Calu3 (cell line): ENCODE measurements around the gene CDK18. TPM values are rescaled to one million over a fixed set of nuclear protein-coding genes. Genes with fewer than 3 reads are reported as not detected.

Experiments
- BruUV-seq: library from RNA; stranded (reverse); fragments of 400-500 nt; replicated peaks from 2 replicates; lab custom pipeline; 2021; lab: Mats Ljungman, UMichigan
- CTCF ChIA-PET: fragments of 300-600 bp; sonication (Branson Sonifier 250); formaldehyde crosslinking; loops from one replicate; lab custom pipeline; 2022; ENCODE audit warnings: antibody characterized with exemption; lab: Charles Lee
- DNase-seq: peaks from one replicate; pipeline ENCODE4 v3.0.0; 2022
- H3K27ac Mint-ChIP-seq: one replicate; pipeline ENCODE4 v1.8.0; 2022; ENCODE audit warnings: mixed read lengths; ENCODE audit not compliant: unreplicated experiment
- H3K27me3 Mint-ChIP-seq: one replicate; pipeline ENCODE4 v1.8.0; 2022; ENCODE audit warnings: mixed read lengths; ENCODE audit not compliant: unreplicated experiment
- H3K36me3 Mint-ChIP-seq: one replicate; pipeline ENCODE4 v1.8.0; 2022; ENCODE audit warnings: mild to moderate bottlenecking, moderate library complexity, mixed read lengths; ENCODE audit not compliant: insufficient read depth, unreplicated experiment
- H3K4me1 Mint-ChIP-seq: one replicate; pipeline ENCODE4 v1.8.0; 2022; ENCODE audit warnings: mild to moderate bottlenecking, low read depth, mixed read lengths; ENCODE audit not compliant: unreplicated experiment
- H3K4me3 Mint-ChIP-seq: one replicate; pipeline ENCODE4 v1.8.0; 2022; ENCODE audit warnings: mild to moderate bottlenecking, low read depth, moderate library complexity, mixed read lengths; ENCODE audit not compliant: unreplicated experiment
- H3K9me3 Mint-ChIP-seq: one replicate; pipeline ENCODE4 v1.8.0; 2022; ENCODE audit warnings: low read depth, mixed read lengths; ENCODE audit not compliant: unreplicated experiment
- intact Hi-C: fragments of 100-400 bp; cut with micrococcal nuclease; formaldehyde crosslinking; loops from one replicate; pipeline ENCODE4 v1.10.0; 2022; ENCODE audit not compliant: unreplicated experiment
- total RNA-seq: library from RNA; stranded (reverse); gene quantifications from 2 replicates; pipeline ENCODE4 v1.2.3, GENCODE V29; 2022
- TF ChIP-seq, protein P1 (sequence below): fragments of 200-600 bp; IDR thresholded peaks from one replicate; pipeline ENCODE4 v1.8.0; 2022; ENCODE audit warnings: antibody characterized with exemption; ENCODE audit not compliant: unreplicated experiment

CDK18 gene
- total RNA-seq, 1 experiment from 2014 or later, result 44.0 TPM

DNA sequence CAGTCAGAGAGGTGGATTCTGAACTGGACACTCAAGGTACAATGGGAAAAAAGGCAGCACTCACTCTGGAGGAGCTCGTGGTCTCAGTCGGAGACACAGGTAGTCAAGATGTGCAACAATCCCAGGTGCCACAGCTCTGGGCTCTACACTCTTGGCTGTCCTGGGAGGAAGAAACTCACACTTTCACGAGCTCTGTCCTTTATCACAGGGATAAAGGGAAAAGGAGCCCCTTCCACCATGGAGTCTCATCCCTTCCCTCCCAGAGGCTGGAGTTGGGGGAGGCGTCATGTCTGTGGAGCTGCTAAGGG, 20.3 kb downstream of the CDK18 start:
- intact Hi-C loops, result loop anchor here (1.0 to 5.0 kb wide), 5 partner anchors 36 to 189 kb away; no protein-coding TSS in a partner anchor
- Mint-ChIP-seq H3K4me1 (peaks cover 4% of the 10 kb centered on the region), H3K9me3 (no peaks in the 10 kb centered on the region), H3K36me3 (peaks cover 14% of the 10 kb centered on the region), H3K27me3 (no peaks in the 10 kb centered on the region), H3K27ac (no peak overlapping the region), H3K4me3 (no peak overlapping the region)
- TF ChIP-seq, protein P1, sequence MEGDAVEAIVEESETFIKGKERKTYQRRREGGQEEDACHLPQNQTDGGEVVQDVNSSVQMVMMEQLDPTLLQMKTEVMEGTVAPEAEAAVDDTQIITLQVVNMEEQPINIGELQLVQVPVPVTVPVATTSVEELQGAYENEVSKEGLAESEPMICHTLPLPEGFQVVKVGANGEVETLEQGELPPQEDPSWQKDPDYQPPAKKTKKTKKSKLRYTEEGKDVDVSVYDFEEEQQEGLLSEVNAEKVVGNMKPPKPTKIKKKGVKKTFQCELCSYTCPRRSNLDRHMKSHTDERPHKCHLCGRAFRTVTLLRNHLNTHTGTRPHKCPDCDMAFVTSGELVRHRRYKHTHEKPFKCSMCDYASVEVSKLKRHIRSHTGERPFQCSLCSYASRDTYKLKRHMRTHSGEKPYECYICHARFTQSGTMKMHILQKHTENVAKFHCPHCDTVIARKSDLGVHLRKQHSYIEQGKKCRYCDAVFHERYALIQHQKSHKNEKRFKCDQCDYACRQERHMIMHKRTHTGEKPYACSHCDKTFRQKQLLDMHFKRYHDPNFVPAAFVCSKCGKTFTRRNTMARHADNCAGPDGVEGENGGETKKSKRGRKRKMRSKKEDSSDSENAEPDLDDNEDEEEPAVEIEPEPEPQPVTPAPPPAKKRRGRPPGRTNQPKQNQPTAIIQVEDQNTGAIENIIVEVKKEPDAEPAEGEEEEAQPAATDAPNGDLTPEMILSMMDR, result no peak
- BruUV-seq, result no TSS peak
- CTCF ChIA-PET, result interaction anchor here (0.7 to 4.2 kb wide), 24 partner anchors 11 to 253 kb away, joined by 3 to 52 read pairs (median 8); partner anchors contain the start of gene CDK18
- DNase-seq, result no peak

DNA sequence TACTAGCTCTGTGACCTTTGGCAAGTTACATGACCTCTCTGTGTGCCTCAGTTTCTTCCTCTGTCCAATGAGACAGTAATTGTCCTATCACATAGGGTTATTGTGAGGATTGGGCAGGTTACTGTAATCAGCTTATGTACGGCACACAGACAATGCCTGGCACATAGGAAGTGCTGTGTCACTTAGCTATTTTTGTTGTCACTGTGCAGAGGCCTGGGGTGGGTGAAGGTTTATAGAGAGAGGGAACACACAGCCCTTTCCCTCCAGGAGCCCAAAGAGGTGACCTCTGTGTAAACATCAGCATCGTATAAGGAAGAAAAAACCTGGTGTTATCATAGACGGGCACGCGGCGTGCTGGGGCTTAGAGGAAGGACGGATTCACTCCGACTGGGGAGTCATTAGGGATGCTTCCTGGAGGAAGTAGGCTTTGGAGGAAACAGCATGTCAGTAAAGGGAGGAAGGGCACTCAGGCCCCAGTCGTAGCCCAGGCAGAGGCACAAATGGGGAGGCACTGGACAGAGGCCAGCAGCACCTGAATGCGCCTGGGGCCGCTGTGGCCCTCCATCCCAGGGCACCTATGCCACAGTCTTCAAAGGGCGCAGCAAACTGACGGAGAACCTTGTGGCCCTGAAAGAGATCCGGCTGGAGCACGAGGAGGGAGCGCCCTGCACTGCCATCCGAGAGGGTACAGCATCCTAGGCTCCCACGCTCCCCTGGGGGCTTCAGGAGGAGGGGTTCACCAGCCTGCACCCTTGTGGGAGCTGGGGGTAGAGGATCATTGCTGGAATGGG, 21.2 kb downstream of the CDK18 start:
- Mint-ChIP-seq H3K27ac (no peak overlapping the region), H3K9me3 (no peaks in the 10 kb centered on the region), H3K36me3 (peaks cover 10% of the 10 kb centered on the region), H3K27me3 (no peaks in the 10 kb centered on the region), H3K4me3 (no peak overlapping the region), H3K4me1 (no peaks in the 10 kb centered on the region)
- CTCF ChIA-PET, result interaction anchor here (0.7 to 4.2 kb wide), 4 partner anchors 17 to 129 kb away, joined by 3 to 52 read pairs (median 36); no protein-coding TSS in a partner anchor
- no TSS peak for BruUV-seq
- DNase-seq, result no peak
- TF ChIP-seq, protein P1, result no peak
- intact Hi-C loops, result loop anchor here (5.0 kb wide), 1 partner anchor 67 kb away; no protein-coding TSS in a partner anchor

DNA sequence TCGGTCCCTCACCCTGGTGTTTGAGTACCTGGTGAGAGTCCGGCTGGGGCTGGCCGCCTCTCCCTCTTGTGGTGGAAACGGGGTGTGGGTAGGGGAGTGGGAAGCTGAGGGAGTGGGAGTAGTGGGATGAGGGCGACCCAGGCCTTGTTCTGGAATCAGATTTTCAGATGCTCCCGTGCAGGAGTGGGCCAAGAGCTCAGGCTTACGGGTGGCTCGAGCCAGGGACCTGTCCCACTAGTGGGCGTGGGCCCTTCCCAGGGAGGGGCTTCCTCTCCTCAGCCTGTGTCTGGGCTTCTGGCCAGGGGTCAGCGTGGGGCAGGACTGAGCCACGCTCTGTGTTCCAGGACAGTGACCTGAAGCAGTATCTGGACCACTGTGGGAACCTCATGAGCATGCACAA, 22.0 kb downstream of the CDK18 start:
- H3K36me3 Mint-ChIP-seq, result peaks cover 10% of the 10 kb centered on the region
- CTCF ChIA-PET, result interaction anchor here (1.6 kb wide), 1 partner anchor 132 kb away, joined by 8 read pairs; no protein-coding TSS in a partner anchor
- DNase-seq, result no peak

DNA sequence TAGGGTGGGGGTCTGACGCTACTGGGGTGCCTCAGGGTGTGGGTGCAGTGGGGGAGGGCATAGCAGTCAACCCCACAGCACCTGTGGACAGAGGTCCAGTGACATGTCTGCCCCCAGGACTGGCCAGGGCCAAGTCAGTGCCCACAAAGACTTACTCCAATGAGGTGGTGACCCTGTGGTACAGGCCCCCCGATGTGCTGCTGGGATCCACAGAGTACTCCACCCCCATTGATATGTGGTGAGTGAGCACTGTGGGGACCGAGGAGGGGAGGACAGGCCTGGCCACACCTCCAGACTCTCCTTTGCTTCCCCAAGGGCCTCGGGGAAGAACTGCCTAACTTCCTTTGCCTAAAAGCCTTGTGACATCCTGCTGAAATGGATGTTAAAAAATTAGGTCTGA, 23.5 kb downstream of the CDK18 start:
- Mint-ChIP-seq H3K4me1 (no peaks in the 10 kb centered on the region), H3K27me3 (no peaks in the 10 kb centered on the region), H3K9me3 (no peaks in the 10 kb centered on the region), H3K4me3 (no peak overlapping the region), H3K36me3 (peaks cover 10% of the 10 kb centered on the region), H3K27ac (no peak overlapping the region)
- no peak for DNase-seq
- CTCF ChIA-PET, result interaction anchor here (1.6 kb wide), 1 partner anchor 130 kb away, joined by 8 read pairs; no protein-coding TSS in a partner anchor
- no TSS peak for BruUV-seq
- TF ChIP-seq, protein P1, result no peak
- intact Hi-C loops, result loop anchor here (5.0 kb wide), 1 partner anchor 64 kb away; no protein-coding TSS in a partner anchor

More for the DNA sequence above, 22.0 kb downstream of the CDK18 start:
- no TSS peak for BruUV-seq
- H3K27me3 Mint-ChIP-seq, result no peaks in the 10 kb centered on the region
- H3K4me1 Mint-ChIP-seq, result no peaks in the 10 kb centered on the region
- H3K27ac Mint-ChIP-seq, result no peak overlapping the region
- TF ChIP-seq, protein P1, result peak; percentile 10
- no peak overlapping the region for H3K4me3 Mint-ChIP-seq
- no peaks in the 10 kb centered on the region for H3K9me3 Mint-ChIP-seq
- intact Hi-C loops, result loop anchor here (5.0 kb wide), 1 partner anchor 66 kb away; no protein-coding TSS in a partner anchor
